ENCODE data around the gene PPP4R2. TPM values are rescaled to one million over a fixed set of nuclear protein-coding genes. Genes with fewer than 3 reads are reported as not detected.

Gene PPP4R2
- total and polyA plus RNA-seq, 2 of the 8 experiments (the other 6 are each of a cell fraction or from before 2014, with no cell fraction given) = 11.5 to 89.9 TPM

DNA sequence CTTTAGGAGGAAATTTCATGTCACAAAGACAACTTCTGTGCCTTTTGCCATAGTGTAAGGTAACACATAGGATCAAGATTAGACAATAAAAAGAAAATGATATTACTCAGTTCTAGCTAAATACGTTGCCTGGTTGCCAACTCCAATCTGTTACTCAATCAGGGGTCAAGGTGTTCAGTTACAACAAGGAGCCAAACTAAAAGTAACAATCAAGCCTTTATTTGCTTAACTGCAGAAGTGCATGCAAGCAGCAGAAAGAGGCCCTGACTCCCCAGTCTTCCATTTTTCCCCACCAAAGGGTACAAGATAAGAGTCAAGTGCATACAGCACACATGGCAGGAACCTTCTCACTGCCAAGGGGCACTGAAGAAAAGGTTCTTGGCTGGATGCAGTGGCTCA is 28.3 kb upstream of the PPP4R2 start:
- no peak overlapping the region for H3K23ac ChIP-seq (ENCODE audit: insufficient read length)
- no peak for TF ChIP-seq CTCF (IDR thresholded peaks at IDR 0.05; ENCODE audit: control extremely low read depth in 1 of 3, insufficient read depth in 1 of 3, low read depth in 1 of 3, low read length in 3 of 3)
- TF ChIP-seq MAX (IDR thresholded peaks at IDR 0.05) = no peak
- TF ChIP-seq MAFK (IDR thresholded peaks at IDR 0.05; ENCODE audit: low read depth, low read length) = no peak
- TF ChIP-seq CEBPB (IDR thresholded peaks at IDR 0.05; ENCODE audit: low read depth, low read length) = no peak
- TF ChIP-seq RNF2 (IDR thresholded peaks at IDR 0.05; ENCODE audit: borderline replicate concordance, low read depth, low read length, missing control alignments, poor library complexity, severe bottlenecking) = no peak
- no peak for TF ChIP-seq BCL11A (IDR thresholded peaks at IDR 0.05; ENCODE audit: low read depth in 2 of 2, low read length in 2 of 2)

More for the DNA sequence above, 28.3 kb upstream of the PPP4R2 start:
- DNase-seq (ENCODE audit: low read depth in 1 of 2, low spot score in 2 of 2) = no peak
- no peak for FAIRE-seq
- no peak overlapping the region for H3K18ac ChIP-seq (ENCODE audit: extremely low read depth, low read length)
- no peak overlapping the region for H2BK5ac ChIP-seq (ENCODE audit: low read depth, low read length)
- no peaks in the 10 kb centered on the region for H3K27me3 ChIP-seq (replicated peaks in 1 of 4; ENCODE audit: control insufficient read depth in 3 of 4, extremely low read depth in 1 of 4, insufficient read depth in 3 of 4, low read length in 3 of 4)
- no peaks in the 10 kb centered on the region for H4K20me1 ChIP-seq (replicated peaks in 1 of 2; ENCODE audit: control insufficient read depth in 1 of 2, insufficient read depth in 2 of 2, low read length in 2 of 2)
- no peak overlapping the region for H3K56ac ChIP-seq (replicated peaks; ENCODE audit: insufficient read length, low read depth, low read length)
- no peak overlapping the region for H2BK15ac ChIP-seq (ENCODE audit: low read length)
- WGBS, 2 experiments (ENCODE audit: extremely low coverage in 1 of 2, insufficient coverage in 1 of 2, insufficient read length in 1 of 2, insufficient replicate concordance in 2 of 2, low coverage in 1 of 2, low lambda C conversion rate in 2 of 2, missing lambda C conversion rate in 1 of 2) = 79% methylated on average over 1 of the region's 1 CpG; no CpG with 5 or more reads in 1 of the 2 experiments
- no peaks in the 10 kb centered on the region for H3K36me3 ChIP-seq (ENCODE audit: control insufficient read depth in 2 of 4, insufficient read depth in 4 of 4, low read length in 3 of 4)
- H3K4me3 ChIP-seq (ENCODE audit: extremely low read depth in 1 of 4, insufficient read depth in 2 of 4, low read depth in 3 of 4, low read length in 4 of 4) = no peak overlapping the region
- no peak overlapping the region for H4K91ac ChIP-seq (replicated peaks; ENCODE audit: insufficient read length, low read length)
- H3K4me2 ChIP-seq (ENCODE audit: insufficient read depth in 1 of 2, low read depth in 2 of 2, low read length in 2 of 2) = no peak overlapping the region
- ChIA-PET CTCF (ENCODE audit: partially characterized antibody) (no interaction called here), POLR2A (ENCODE audit: partially characterized antibody) (no interaction called here)
- no peak overlapping the region for H2AK5ac ChIP-seq (ENCODE audit: low read depth, low read length)
- H3K27ac ChIP-seq (ENCODE audit: low read depth, low read length) = no peak overlapping the region
- H3K23me2 ChIP-seq (ENCODE audit: low read depth, low read length) = no peaks in the 10 kb centered on the region
- no peaks in the 10 kb centered on the region; a peak in 1 of 7 replicates for H3K4me1 ChIP-seq (replicated peaks in 1 of 4; ENCODE audit: control insufficient read depth in 3 of 4, insufficient read depth in 4 of 4, low read length in 3 of 4)
- no peak overlapping the region for H2BK20ac ChIP-seq (ENCODE audit: low read length)
- no peak overlapping the region for H3K9ac ChIP-seq (replicated peaks in 1 of 4; ENCODE audit: extremely low read depth in 1 of 4, low read depth in 3 of 4, low read length in 3 of 4)
- H3K9me3 ChIP-seq (ENCODE audit: insufficient read depth in 2 of 2, low read depth in 1 of 2, low read length in 1 of 2) = no peaks in the 10 kb centered on the region
- H2BK12ac ChIP-seq (ENCODE audit: low read depth, low read length) = no peak overlapping the region
- H2BK120ac ChIP-seq (replicated peaks; ENCODE audit: low read depth, low read length) = no peak overlapping the region
- H3K14ac ChIP-seq (ENCODE audit: insufficient read length) = no peak overlapping the region
- H2AFZ ChIP-seq (ENCODE audit: low read length) = no peak overlapping the region
- H3K4ac ChIP-seq (replicated peaks; ENCODE audit: insufficient read length, low read depth, low read length) = no peak overlapping the region
- no peak overlapping the region for H4K8ac ChIP-seq (ENCODE audit: extremely low read depth, insufficient read depth, low read length)
- H3K79me2 ChIP-seq (ENCODE audit: control insufficient read depth in 1 of 2, insufficient read depth in 2 of 2, low read length in 2 of 2) = no peaks in the 10 kb centered on the region
- no peak overlapping the region for H4K5ac ChIP-seq (ENCODE audit: insufficient read length, low read depth, low read length)
- no peaks in the 10 kb centered on the region for H3K79me1 ChIP-seq (ENCODE audit: low read depth, low read length)

Measured in H1 (cell line).